ENCODE results near the gene PRDM16. TPM values are rescaled to one million over a fixed set of nuclear protein-coding genes. Genes with fewer than 3 reads are reported as not detected.

Gene PRDM16
- total and polyA plus RNA-seq, 2 of the 13 experiments (the other 11 are each of a cell fraction or from before 2014, with no cell fraction given): 0.15 to 0.81 TPM

DNA sequence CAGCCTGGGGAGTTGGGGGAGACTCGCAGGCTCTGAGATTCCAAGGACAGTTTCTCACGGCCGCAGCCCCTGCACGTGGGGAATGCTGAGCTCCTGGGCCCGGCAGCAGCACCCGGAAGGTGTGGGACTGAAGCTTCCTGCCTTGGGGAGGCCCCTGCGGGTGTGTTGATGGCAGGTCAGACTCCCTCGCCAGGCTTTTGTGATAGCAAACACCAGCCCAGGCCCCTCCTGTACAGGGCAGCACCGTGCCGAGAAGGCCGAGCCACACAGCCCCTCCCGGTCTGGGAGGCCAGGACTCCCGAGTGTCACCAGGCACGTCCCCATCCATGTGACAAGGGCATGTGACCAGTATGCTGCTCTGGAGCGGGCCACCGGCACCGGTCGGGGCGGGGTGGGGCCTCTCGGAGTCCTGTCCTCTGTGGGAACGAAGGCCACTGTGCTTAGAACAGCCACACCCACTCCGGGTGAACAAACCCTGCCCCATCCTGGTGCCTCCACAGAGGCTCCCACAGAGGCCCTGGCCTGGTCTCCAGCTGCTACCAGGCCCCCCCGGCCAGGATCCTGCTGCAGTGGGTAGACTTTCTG lies 354.3 kb downstream of the PRDM16 start (continued):
- TF ChIP-seq PHB2 (IDR thresholded peaks at IDR 0.05; ENCODE audit: partially characterized antibody) (no peak), KDM4B (CRISPR knock-in tag; IDR thresholded peaks at IDR 0.05) (peak; percentile 40; the same call in 1 of the 2 replicates), ZNF235 (CRISPR knock-in tag; IDR thresholded peaks at IDR 0.05; ENCODE audit: borderline replicate concordance) (no peak), NPAS2 (CRISPR knock-in tag; IDR thresholded peaks at IDR 0.05; ENCODE audit: borderline replicate concordance) (0 out of 2 replicates have a peak, but pooled peaks have one; percentile 85), ATF7 (IDR thresholded peaks at IDR 0.05) (no peak), ATF7 (CRISPR knock-in tag; IDR thresholded peaks at IDR 0.05) (peak; percentile 70; the same call in 1 of the 2 replicates), ZNF337 (CRISPR knock-in tag; IDR thresholded peaks at IDR 0.05; ENCODE audit: borderline replicate concordance, low read depth) (peak; percentile 98), NCOA2 (CRISPR knock-in tag; IDR thresholded peaks at IDR 0.05) (peak; percentile 55; the same call in 1 of the 2 replicates), TAF1 (CRISPR knock-in tag; IDR thresholded peaks at IDR 0.05) (peak; percentile 38; the same call in 1 of the 2 replicates), TCF7 (IDR thresholded peaks at IDR 0.05; ENCODE audit: low read depth) (0 out of 2 replicates have a peak, but pooled peaks have one; percentile 34), ZNF878 (CRISPR knock-in tag; IDR thresholded peaks at IDR 0.05) (peak; percentile 95), STAG1 (CRISPR knock-in tag; IDR thresholded peaks at IDR 0.05) (peak; percentile 38; the same call in 1 of the 2 replicates), KLF11 (CRISPR knock-in tag; IDR thresholded peaks at IDR 0.05) (peak; percentile 87; the same call in 1 of the 2 replicates), NAIF1 (CRISPR knock-in tag; IDR thresholded peaks at IDR 0.05; ENCODE audit: borderline replicate concordance) (no peak; the same call in 1 of the 2 replicates), TMF1 (CRISPR knock-in tag; IDR thresholded peaks at IDR 0.05; ENCODE audit: low read depth) (0 out of 2 replicates have a peak, but pooled peaks have one; percentile 32), ZNF460 (CRISPR knock-in tag; IDR thresholded peaks at IDR 0.05; ENCODE audit: borderline replicate concordance) (peak; percentile 39; the same call in 1 of the 2 replicates), SALL1 (CRISPR knock-in tag; IDR thresholded peaks at IDR 0.05) (peak; percentile 96), GABPA (IDR thresholded peaks at IDR 0.05; ENCODE audit: low read depth, low read length) (no peak), GABPA (CRISPR knock-in tag; IDR thresholded peaks at IDR 0.05; ENCODE audit: low read depth) (peak; percentile 77), ZKSCAN1 (IDR thresholded peaks at IDR 0.05; ENCODE audit: low read length) (no peak)
- TF ChIP-seq, protein P1, sequence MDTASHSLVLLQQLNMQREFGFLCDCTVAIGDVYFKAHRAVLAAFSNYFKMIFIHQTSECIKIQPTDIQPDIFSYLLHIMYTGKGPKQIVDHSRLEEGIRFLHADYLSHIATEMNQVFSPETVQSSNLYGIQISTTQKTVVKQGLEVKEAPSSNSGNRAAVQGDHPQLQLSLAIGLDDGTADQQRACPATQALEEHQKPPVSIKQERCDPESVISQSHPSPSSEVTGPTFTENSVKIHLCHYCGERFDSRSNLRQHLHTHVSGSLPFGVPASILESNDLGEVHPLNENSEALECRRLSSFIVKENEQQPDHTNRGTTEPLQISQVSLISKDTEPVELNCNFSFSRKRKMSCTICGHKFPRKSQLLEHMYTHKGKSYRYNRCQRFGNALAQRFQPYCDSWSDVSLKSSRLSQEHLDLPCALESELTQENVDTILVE (CRISPR knock-in tag; IDR thresholded peaks at IDR 0.05): peak; percentile 77; the same call in 1 of the 2 replicates
- TF ChIP-seq, protein P2, sequence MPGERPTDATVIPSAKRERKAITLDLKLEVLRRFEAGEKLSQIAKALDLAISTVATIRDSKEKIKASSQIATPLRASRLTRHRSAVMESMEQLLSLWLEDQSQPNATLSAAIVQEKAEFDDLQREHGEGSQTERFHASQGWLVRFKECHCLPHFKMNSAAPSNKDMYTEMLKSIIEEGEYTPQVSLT (CRISPR knock-in tag; IDR thresholded peaks at IDR 0.05; ENCODE audit: borderline replicate concordance, low read depth): 0 out of 2 replicates have a peak, but pooled peaks have one; percentile 40
- TF ChIP-seq, protein P3, sequence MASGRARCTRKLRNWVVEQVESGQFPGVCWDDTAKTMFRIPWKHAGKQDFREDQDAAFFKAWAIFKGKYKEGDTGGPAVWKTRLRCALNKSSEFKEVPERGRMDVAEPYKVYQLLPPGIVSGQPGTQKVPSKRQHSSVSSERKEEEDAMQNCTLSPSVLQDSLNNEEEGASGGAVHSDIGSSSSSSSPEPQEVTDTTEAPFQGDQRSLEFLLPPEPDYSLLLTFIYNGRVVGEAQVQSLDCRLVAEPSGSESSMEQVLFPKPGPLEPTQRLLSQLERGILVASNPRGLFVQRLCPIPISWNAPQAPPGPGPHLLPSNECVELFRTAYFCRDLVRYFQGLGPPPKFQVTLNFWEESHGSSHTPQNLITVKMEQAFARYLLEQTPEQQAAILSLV (CRISPR knock-in tag; IDR thresholded peaks at IDR 0.05; ENCODE audit: borderline replicate concordance): peak; percentile 64; the same call in 1 of the 2 replicates
- TF ChIP-seq, protein P4, sequence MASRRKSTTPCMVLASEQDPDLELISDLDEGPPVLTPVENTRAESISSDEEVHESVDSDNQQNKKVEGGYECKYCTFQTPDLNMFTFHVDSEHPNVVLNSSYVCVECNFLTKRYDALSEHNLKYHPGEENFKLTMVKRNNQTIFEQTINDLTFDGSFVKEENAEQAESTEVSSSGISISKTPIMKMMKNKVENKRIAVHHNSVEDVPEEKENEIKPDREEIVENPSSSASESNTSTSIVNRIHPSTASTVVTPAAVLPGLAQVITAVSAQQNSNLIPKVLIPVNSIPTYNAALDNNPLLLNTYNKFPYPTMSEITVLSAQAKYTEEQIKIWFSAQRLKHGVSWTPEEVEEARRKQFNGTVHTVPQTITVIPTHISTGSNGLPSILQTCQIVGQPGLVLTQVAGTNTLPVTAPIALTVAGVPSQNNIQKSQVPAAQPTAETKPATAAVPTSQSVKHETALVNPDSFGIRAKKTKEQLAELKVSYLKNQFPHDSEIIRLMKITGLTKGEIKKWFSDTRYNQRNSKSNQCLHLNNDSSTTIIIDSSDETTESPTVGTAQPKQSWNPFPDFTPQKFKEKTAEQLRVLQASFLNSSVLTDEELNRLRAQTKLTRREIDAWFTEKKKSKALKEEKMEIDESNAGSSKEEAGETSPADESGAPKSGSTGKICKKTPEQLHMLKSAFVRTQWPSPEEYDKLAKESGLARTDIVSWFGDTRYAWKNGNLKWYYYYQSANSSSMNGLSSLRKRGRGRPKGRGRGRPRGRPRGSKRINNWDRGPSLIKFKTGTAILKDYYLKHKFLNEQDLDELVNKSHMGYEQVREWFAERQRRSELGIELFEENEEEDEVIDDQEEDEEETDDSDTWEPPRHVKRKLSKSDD (CRISPR knock-in tag; IDR thresholded peaks at IDR 0.05; ENCODE audit: low read depth): no peak
